HG03060 (cell line): ENCODE results near the gene ABI1.

Experiments used
- ATAC-seq: cut with Tn5 transposase; IDR thresholded peaks from one replicate; pipeline ENCODE4 v1.9.1; 2021; ENCODE audit warnings: low read depth, moderate number of reproducible peaks; ENCODE audit not compliant: unreplicated experiment

The ABI1 gene

DNA sequence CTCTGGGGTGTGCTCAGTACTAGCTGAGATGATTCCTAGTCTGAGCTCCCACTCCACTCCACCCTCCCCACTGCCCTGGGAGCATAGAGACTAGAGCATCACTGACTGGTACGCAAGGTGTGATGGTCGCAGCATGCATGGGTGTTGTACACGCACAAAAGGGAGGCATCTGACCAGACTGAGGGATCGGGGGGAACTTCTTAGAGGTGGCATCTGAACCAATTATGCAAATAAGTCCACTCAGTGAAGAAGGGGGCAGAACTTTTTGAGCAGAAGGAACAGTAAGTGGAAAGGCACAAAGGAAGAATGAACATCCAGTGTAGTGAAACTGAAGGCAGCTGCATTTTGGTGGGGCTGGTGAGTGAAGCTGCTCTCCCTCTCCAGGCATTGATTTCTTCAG lies 137.7 kb downstream of the ABI1 start:
- ATAC-seq, result no peak

GRCh38 chr10:26721561-26721960 lies 139.2 kb downstream of the ABI1 start:
- no peak for ATAC-seq

DNA sequence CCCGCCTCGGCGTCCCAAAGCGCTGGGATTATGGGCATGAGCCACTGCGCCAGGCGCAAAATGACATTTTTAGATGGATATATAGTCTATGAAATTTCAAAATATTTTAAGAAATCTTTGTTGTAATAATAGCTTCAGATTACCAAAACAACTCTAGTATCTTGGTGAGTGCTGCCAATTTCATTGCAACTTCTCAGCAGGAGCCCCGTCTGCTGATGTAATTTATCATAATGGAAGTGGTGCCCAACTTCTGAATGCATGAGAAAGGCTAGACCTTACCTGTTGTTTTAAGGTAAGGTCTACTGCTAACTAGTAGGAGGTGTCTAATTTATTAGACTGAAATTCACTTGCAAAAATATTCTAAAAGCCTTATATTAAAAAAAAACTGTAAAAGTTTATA lies 143.3 kb downstream of the ABI1 start:
- ATAC-seq, result no peak

- no peak for ATAC-seq
Measured at GRCh38 chr10:26715137-26715487, 145.6 kb downstream of the ABI1 start.

DNA sequence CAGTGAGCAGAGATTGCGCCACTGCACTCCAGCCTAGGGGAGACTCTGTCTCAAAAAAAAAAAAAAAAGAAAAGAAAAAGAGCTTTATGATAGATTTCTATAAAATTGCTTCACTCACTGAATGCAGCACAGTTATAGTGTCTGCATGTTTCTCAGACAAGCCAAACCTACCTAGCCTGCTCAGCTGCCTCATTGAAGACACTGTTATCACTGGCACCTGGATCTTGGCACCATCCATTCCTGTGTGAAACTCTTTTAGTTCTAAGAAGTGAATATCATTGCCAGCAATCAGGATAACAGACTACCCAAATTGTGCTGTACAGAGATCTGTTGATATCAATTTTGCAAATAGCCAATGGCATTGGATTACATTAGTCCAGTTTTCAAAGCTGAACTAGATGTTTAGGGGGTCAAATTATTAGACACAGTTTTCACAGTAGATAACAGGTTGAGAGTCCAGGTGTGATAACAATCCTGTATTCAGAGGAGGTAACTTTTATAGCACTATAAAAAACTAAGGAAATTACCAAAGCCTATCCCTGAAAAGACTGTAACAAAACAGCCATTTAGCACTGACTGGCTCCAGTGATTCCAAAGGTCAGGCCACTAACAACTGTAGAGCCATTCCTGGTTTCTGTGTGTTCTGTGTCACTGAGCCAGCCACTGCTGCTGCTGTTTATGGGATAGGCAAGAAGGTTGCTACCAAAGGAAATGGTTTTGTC lies 146.2 kb downstream of the ABI1 start:
- ATAC-seq, result no peak

DNA sequence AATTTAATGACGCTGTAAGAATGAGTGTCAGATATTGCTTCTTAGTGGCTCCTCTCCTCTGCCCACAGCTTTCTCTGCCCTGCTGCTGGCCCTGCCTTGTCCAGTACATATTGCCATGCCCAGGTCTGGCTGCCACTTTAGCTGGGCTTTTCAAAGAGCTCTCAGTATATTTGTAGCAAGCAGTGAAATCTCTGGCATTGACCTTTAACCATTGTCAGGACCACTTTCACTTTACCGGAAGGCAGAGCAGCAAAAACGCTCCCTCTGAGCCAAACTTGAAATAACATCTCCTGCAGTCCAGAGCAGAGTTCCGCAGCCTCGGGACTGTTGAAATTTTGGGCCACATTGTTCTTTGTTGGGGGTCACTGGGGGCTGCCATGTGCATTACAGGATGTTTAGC lies 149.4 kb downstream of the ABI1 start:
- no peak for ATAC-seq

GRCh38 chr10:26706936-26707335 lies 153.8 kb downstream of the ABI1 start:
- ATAC-seq, result no peak

GRCh38 chr10:26706206-26706605 lies 154.6 kb downstream of the ABI1 start:
- no peak for ATAC-seq

DNA sequence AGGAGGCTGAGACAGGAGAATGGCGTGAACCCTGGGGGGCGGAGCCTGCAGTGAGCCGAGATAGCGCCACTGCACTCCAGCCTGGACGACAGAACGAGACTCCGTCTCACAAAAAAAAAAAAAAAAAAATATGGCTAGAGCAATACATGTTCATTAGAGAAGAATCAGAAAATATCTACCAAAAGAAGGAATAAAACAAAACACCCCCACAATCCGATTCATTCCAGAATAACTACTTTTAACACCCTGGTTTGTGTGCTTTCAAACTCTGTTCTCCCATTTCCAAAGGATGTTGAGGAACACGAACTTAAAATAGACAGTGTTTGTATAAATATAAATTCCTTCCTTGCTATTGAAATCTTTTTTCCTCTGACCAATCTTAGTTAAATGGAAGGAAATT lies 156.8 kb downstream of the ABI1 start:
- ATAC-seq, result no peak

GRCh38 chr10:26703096-26703495 lies 157.7 kb downstream of the ABI1 start:
- ATAC-seq, result no peak

DNA sequence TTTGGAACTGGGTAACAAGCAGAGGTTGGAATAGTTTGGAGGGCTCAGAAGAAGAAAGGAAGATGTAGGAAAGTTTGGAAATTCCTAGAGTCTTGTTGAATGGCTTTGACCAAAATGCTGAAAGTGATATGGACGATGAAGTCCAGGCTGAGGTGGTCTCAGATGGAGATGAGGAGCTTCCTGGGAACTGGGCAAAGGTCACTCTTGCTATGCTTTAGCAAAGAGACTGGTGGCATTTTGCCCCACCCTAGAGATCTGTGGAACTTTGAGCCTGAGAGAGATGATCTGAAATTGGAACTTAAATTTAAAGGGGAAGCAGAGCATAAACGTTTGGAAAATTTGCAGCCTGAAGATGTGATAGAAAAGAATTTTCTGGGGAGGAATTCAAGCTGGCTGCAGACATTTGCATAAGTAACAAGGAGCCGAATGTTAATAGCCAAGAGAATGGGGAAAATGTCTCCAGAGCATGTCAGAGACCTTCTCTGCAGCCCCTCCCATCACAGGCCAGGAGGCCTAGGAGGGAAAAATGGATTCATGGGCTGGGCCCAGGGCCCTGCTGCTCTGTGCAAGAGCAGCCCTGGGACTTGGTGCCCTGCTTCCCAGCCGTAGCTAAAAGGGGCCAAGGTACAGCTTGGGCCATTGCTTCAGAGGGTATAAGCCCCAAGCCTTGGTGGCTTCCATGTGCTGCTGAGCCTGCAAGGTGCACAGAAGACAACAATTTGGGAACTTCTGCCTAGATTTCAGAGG lies 159.7 kb downstream of the ABI1 start:
- no peak for ATAC-seq

GRCh38 chr10:26699631-26700030 lies 161.1 kb downstream of the ABI1 start:
- no peak for ATAC-seq

DNA sequence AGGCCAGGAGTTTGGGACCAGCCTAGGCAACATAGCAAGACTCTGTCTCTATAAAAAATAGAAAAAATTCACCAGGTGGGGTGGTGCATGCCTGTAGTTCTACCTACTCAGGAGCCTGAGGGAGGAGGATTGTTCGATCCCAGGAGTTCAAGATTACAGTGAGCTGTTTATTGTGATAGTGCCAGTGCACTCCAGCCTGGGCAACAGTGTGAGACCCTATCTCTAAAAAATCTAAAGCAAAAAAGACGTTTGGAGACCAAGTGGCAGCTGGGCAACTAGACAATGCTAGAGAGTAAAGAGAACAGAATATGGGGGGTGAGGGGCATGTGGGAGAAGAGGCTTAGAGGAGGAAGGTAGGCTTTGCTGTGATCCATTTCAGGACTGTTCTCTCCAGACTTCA lies 161.8 kb downstream of the ABI1 start:
- ATAC-seq, result no peak

GRCh38 chr10:26697922-26698608 lies 162.7 kb downstream of the ABI1 start:
- ATAC-seq, result no peak

DNA sequence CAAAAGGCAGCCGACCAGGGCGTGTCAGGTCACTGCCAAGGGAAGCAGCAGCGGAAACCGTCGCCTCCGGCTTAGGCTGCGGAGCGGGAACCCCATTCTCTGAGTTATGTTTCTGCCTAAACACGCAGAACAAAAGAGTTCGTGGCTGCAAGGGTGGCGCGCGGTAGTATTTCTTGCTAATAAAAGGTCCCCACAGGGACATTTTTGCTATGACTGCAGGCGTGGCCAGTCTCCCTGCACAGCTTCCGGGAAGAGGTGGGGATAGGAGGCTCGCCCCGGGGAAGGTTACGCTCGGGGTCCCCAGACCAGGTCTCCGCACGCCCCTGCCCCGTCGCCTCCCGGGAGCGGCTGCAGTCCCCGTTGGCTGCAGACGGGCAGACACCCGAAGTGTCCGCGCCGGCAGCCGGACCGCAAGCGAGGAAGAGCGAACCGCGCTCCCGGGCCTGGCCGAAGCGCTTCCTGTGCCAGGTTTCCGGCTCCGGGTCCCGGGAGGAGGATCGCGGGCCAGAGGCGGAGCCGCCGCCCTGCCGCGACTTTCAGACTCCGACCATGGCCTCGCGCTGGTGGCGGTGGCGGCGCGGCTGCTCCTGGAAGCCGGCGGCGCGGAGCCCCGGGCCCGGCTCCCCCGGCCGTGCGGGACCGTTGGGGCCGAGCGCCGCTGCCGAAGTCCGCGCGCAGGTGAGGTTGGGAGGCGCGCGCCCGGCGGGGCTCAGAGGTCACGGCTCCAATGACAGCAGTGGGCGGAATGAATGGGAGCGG lies 163.4 kb downstream of the ABI1 start, which contains the start of gene PDSS1:
Gene PDSS1, plus strand, starts transcription at position 539 of the 759 bp plus-strand sequence. Its CDS starts 11 bp downstream, at position 550.
- ATAC-seq, result peak; percentile 55

GRCh38 chr10:26696786-26697162 lies 164.0 kb downstream of the ABI1 start:
- ATAC-seq, result no peak
